Fibroblast of the aortic adventitia (primary cell): Measurements from ENCODE around the gene LRRC8A. TPM values are rescaled to one million over a fixed set of nuclear protein-coding genes. Genes with fewer than 3 reads are reported as not detected.
"Not testable (repeated sequence)": the region's sequence is repeated elsewhere in the genome, so short reads cannot be mapped to it uniquely, and the experiment has no call there.

Source experiments
- DNase-seq: peaks from one replicate; pipeline ENCODE4 v3.0.0-alpha.2; 2010; ENCODE audit warnings: low read depth
- H3K4me3 ChIP-seq: 2 replicates; pipeline ENCODE4 v1.5.1; 2011; ENCODE audit warnings: low read depth, mild to moderate bottlenecking, control low read depth, low read length, moderate library complexity
- CTCF ChIP-seq: IDR thresholded peaks from 2 replicates; pipeline ENCODE4 v1.5.1; 2011; ENCODE audit warnings: mild to moderate bottlenecking, low read length, control low read depth, inconsistent platforms; ENCODE audit not compliant: insufficient read depth
- total RNA-seq: library from RNA; depleted of rRNA; stranded (reverse); fragments of >200 nt; gene quantifications from 2 replicates; pipeline ENCODE4 v1.2.3, GENCODE V29; 2012; ENCODE audit warnings: low replicate concordance

LRRC8A gene
- total RNA-seq, 1 donor = 50.6 TPM

- DNase-seq = no peak
- peak overlapping the region; percentile 93 for H3K4me3 ChIP-seq
- no peak for TF ChIP-seq CTCF
Measured at GRCh38 chr9:128947277-128947526, 65.3 kb downstream of the LRRC8A start.

- TF ChIP-seq CTCF = no peak
- peak; percentile 86 for DNase-seq
- peak within 1 kb of the TSS; percentile 93 for H3K4me3 ChIP-seq
Measured at GRCh38 chr9:128947527-128948301, 65.8 kb downstream of the LRRC8A start, which contains the start of the genes DOLK and NUP188. TSS of gene DOLK (minus strand) at chr9:128947603. CDS start at chr9:128947303, 300 bp downstream. TSS of gene NUP188 (plus strand) at chr9:128947699. CDS start at chr9:128947720, 21 bp downstream.

- DNase-seq, H3K4me3 ChIP-seq: not testable (repeated sequence)
Measured at GRCh38 chr9:128961403-128961802, 79.5 kb downstream of the LRRC8A start.

Other genes with a start within 250 kb of the LRRC8A start
- 42.8 and 65.7 TPM in 2 replicates for gene DYNC2I2, start 225.3 kb upstream of the LRRC8A start, total RNA-seq
- gene SET, start 192.9 kb upstream of the LRRC8A start, total RNA-seq = 313 and 1,883 TPM in 2 replicates
- 1.2 and 3.6 TPM in 2 replicates for gene PKN3, start 179.6 kb upstream of the LRRC8A start, total RNA-seq
- 18.9 and 31.2 TPM in 2 replicates for gene ZDHHC12, start 158.0 kb upstream of the LRRC8A start, total RNA-seq
- 24.3 and 76.3 TPM in 2 replicates for gene ZER1, start 110.2 kb upstream of the LRRC8A start, total RNA-seq
- gene TBC1D13, start 94.9 kb upstream of the LRRC8A start, total RNA-seq = 21.0 and 24.2 TPM in 2 replicates
- gene ENDOG, start 63.6 kb upstream of the LRRC8A start, total RNA-seq = 11.1 and 14.3 TPM in 2 replicates
- gene SPOUT1, start 52.3 kb upstream of the LRRC8A start, total RNA-seq = 14.9 and 15.0 TPM in 2 replicates
- 5.3 and 6.8 TPM in 2 replicates for gene KYAT1, start 183 bp upstream of the LRRC8A start, total RNA-seq
- 8.5 and 13.1 TPM in 2 replicates for gene PHYHD1, start 38.8 kb downstream of the LRRC8A start, total RNA-seq
- 17.6 and 27.4 TPM in 2 replicates for gene DOLK, start 65.5 kb downstream of the LRRC8A start, total RNA-seq
- gene NUP188, start 65.6 kb downstream of the LRRC8A start, total RNA-seq = 37.0 and 69.1 TPM in 2 replicates
- 32.1 and 41.0 TPM in 2 replicates for gene SH3GLB2, start 146.2 kb downstream of the LRRC8A start, total RNA-seq
- 20.6 and 35.5 TPM in 2 replicates for gene MIGA2, start 154.5 kb downstream of the LRRC8A start, total RNA-seq
- gene DOLPP1, start 199.0 kb downstream of the LRRC8A start, total RNA-seq = 7.8 and 12.4 TPM in 2 replicates
- gene CRAT, start 228.7 kb downstream of the LRRC8A start, total RNA-seq = 21.3 and 66.0 TPM in 2 replicates
- 48.2 and 91.5 TPM in 2 replicates for gene PTPA, start 229.3 kb downstream of the LRRC8A start, total RNA-seq